Omental fat pad (tissue), 4 donors: ENCODE measurements around the gene MRPL2. TPM values are rescaled to one million over a fixed set of nuclear protein-coding genes. Genes with fewer than 3 reads are reported as not detected.
A peak's percentile ranks its signal among the peaks of the same experiment; 100 is the strongest.

Source experiments
- ATAC-seq: fragments of 150-250 bp; one replicate; pipeline ENCODE4 v1.9.1; 2016; ENCODE audit warnings: mild to moderate bottlenecking, moderate library complexity; ENCODE audit not compliant: low FRiP score
- DNase-seq: peaks from one replicate; pipeline ENCODE4 v3.0.0-alpha.2; 2019; ENCODE audit warnings: low spot score
- CTCF ChIP-seq, 3 donors: fragments of 450-650 bp; IDR thresholded peaks; one replicate each; pipeline ENCODE4 v1.5.1; 2016 to 2017; ENCODE audit warnings: antibody characterized with exemption in 3 of 3, mild to moderate bottlenecking in 3 of 3, moderate library complexity in 2 of 3
- total RNA-seq, 4 donors: library from RNA; depleted of rRNA; stranded (reverse); fragments of >200 nt; gene quantifications; one replicate each; pipeline ENCODE4 v1.1.0, GENCODE V29; 2016

Gene MRPL2
- total RNA-seq, 4 donors from 2014 or later = 10.7 to 32.2 (median 19.3) TPM

GRCh38 chr6:43097098-43097489 lies 37.9 kb upstream of the MRPL2 start:
- TF ChIP-seq CTCF (IDR thresholded peaks at IDR 0.05) = no peak
- no peak for ATAC-seq
- no peak for DNase-seq

- DNase-seq (no peak), ATAC-seq (peak; percentile 89)
- no peak for TF ChIP-seq CTCF (IDR thresholded peaks at IDR 0.05)
Measured at GRCh38 chr6:43096451-43097097, 37.3 kb upstream of the MRPL2 start.

DNA sequence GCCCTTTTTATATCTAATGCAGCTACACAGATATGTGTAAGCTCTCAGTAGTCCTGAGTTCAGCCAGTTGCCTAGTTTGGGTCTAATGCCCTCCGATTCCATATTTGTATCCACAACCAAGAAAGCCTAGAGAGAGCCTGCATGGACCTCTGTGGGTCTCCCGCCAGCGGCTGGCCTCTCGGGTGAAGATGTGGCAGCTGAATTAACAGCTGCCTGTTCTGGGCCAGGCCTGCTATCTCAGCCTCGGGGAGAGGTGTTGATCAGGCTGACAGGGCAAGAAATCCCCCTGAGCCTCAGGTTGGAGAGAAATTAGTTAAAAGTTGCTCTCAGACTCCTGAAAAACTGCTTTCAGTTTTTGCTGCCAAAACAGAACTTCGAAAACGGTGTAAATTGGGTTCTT lies 36.7 kb upstream of the MRPL2 start:
- no peak for DNase-seq

GRCh38 chr6:43093436-43094289 lies 34.4 kb upstream of the MRPL2 start:
- DNase-seq (no peak), ATAC-seq (peak; percentile 83)
- TF ChIP-seq CTCF (IDR thresholded peaks at IDR 0.05) = no peak

More for the DNA sequence above, 36.7 kb upstream of the MRPL2 start:
- no peak for TF ChIP-seq CTCF (IDR thresholded peaks at IDR 0.05)
- no peak for ATAC-seq

DNA sequence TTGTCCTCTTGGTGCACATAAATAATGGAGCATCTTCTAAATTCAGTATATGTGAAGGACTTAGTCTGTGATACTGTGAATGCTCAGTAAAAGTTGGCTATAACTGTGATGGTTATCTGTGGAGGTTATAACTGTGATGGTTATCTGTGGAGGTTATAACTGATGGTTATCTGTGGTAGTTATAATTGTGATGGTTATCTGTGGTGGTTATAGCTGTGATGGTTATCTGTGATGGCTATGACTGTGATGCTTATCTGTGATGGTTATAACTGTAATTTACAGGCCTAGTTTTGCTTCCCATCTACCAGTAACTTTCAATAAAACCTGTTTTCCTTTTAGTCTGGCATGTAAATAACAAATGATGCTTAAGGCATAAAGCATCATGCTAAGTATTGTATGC lies 33.4 kb upstream of the MRPL2 start:
- ATAC-seq (no peak), DNase-seq (no peak)
- TF ChIP-seq CTCF (IDR thresholded peaks at IDR 0.05) = no peak

GRCh38 chr6:43091436-43091991 lies 32.3 kb upstream of the MRPL2 start:
- ATAC-seq (no peak), DNase-seq (no peak)
- TF ChIP-seq CTCF (IDR thresholded peaks at IDR 0.05) = no peak
